HepG2 (cell line): ENCODE measurements around the gene C4B. TPM values are rescaled to one million over a fixed set of nuclear protein-coding genes. Genes with fewer than 3 reads are reported as not detected.
A peak's percentile ranks its signal among the peaks of the same experiment; 100 is the strongest.

Source experiments
- EP300 ChIP-seq, 3 experiments: sonication (generic) in 1 of 3; formaldehyde crosslinking in 1 of 3; IDR thresholded peaks; 2 replicates each; pipeline versions ENCODE4 v1.5.1 to v1.6.1; 2011 to 2020; ENCODE audit warnings: low read depth in 2 of 3, low read length in 2 of 3, borderline replicate concordance in 1 of 3, improper control_type of control experiment in 1 of 3, mild to moderate bottlenecking in 1 of 3, missing genetic modification reagents in 1 of 3, moderate library complexity in 1 of 3
- KLF12 ChIP-seq: sonication (generic); formaldehyde crosslinking; IDR thresholded peaks from 2 replicates; pipeline ENCODE4 v1.4.0; 2020; ENCODE audit warnings: missing genetic modification reagents, borderline replicate concordance
- PTBP1 ChIP-seq: fragments of 200-400 bp; formaldehyde crosslinking; IDR thresholded peaks from 2 replicates; pipeline ENCODE4 v1.6.1; 2018; ENCODE audit warnings: low read length, low read depth; ENCODE audit not compliant: poor library complexity, severe bottlenecking
- SRSF4 ChIP-seq: fragments of 200-400 bp; formaldehyde crosslinking; IDR thresholded peaks from one replicate; pipeline ENCODE4 v1.6.1; 2018; ENCODE audit warnings: mild to moderate bottlenecking, low read depth, low read length, moderate library complexity; ENCODE audit not compliant: poor library complexity, severe bottlenecking
- YY1 ChIP-seq: IDR thresholded peaks from 2 replicates; pipeline ENCODE4 v1.6.1; 2011; ENCODE audit warnings: low read length, low read depth, moderate library complexity, mild to moderate bottlenecking; ENCODE audit not compliant: insufficient read depth, insufficient replicate concordance
- ZNF674 ChIP-seq: sonication (generic); formaldehyde crosslinking; IDR thresholded peaks from 2 replicates; pipeline ENCODE4 v1.5.0; 2020; ENCODE audit warnings: low read depth, mild to moderate bottlenecking, missing genetic modification reagents
- ZSCAN31 ChIP-seq: sonication (generic); formaldehyde crosslinking; IDR thresholded peaks from 2 replicates; pipeline ENCODE4 v1.5.0; 2020; ENCODE audit warnings: low read depth, mild to moderate bottlenecking, missing genetic modification reagents
- polyA plus RNA-seq, 8 experiments: library from polyadenylated mRNA; depleted of rRNA in 3 of 8; stranded (reverse) in 7 of 8; unstranded in 1 of 8; fragments of >200 nt; fragmentation: Illumina TruSeq in 4 of 8; extraction: Trizol in 4 of 8; gene quantifications; 2 replicates each; pipeline versions ENCODE4 v1.2.1 to v1.2.3, GENCODE V29; 2011 to 2016; ENCODE audit warnings: low read depth in 4 of 8, missing spikeins in 1 of 8, mixed read lengths in 1 of 8; ENCODE audit not compliant: insufficient read depth in 1 of 8
- total RNA-seq, 5 experiments: library from RNA; depleted of rRNA; stranded (reverse); fragments of >200 nt; fragmentation: Illumina TruSeq; extraction: Trizol; gene quantifications; 2 replicates each; pipeline ENCODE4 v1.2.3, GENCODE V29; 2016; ENCODE audit warnings: low read depth in 1 of 5
- TF ChIP-seq, protein P1 (sequence below): sonication (generic); formaldehyde crosslinking; IDR thresholded peaks from one replicate; pipeline ENCODE4 v1.5.1; 2020; ENCODE audit warnings: mild to moderate bottlenecking, missing genetic modification reagents; ENCODE audit errors: not compliant biosample characterization
- TF ChIP-seq, protein P2 (sequence below): sonication (generic); formaldehyde crosslinking; IDR thresholded peaks from 2 replicates; pipeline ENCODE4 v1.5.0; 2020; ENCODE audit warnings: missing genetic modification reagents, mild to moderate bottlenecking, borderline replicate concordance
- TF ChIP-seq, protein P3 (sequence below): sonication (generic); formaldehyde crosslinking; IDR thresholded peaks from 2 replicates; pipeline ENCODE4 v1.4.0; 2020; ENCODE audit warnings: mild to moderate bottlenecking, missing genetic modification reagents

Gene C4B
- total and polyA plus RNA-seq, 2 of the 13 experiments (the other 11 are each of a cell fraction or from before 2014, with no cell fraction given) = 167 to 538 TPM

DNA sequence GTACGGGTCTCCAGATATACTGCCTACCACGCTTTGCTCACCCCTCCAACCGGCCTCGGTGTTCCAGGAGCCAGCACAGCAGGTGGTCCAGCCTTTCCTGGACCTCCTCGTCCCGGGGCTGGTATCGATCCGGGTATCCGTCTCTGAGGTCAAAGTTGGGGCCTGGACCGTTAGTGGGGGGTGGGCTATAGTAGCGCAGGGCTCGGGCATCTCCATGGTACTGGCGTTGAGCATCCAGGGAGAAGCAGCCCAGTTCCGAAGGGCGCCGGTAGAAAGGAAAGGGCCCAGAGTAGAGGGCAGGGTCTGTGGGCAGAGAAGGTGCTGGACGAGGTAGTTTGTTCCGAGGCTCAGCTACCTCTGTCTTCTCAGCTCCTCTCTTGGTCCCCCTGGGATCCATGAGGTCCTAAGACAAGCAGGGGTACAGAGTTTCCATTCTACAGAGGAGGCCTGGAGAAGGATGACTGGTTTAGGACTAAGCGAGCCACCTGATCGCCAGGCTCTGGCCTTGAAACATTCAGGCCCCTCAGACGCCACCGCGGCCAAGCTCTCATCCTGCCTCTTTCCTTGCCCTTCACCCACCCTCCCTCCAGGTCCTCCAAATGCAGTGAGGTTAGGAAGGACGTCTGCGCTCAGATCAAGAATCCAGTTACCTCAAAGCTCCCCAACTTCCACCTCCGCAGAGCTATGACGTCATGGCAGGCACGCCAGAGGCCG is 43.2 kb upstream of the C4B start (continued):
- TF ChIP-seq, protein P1, sequence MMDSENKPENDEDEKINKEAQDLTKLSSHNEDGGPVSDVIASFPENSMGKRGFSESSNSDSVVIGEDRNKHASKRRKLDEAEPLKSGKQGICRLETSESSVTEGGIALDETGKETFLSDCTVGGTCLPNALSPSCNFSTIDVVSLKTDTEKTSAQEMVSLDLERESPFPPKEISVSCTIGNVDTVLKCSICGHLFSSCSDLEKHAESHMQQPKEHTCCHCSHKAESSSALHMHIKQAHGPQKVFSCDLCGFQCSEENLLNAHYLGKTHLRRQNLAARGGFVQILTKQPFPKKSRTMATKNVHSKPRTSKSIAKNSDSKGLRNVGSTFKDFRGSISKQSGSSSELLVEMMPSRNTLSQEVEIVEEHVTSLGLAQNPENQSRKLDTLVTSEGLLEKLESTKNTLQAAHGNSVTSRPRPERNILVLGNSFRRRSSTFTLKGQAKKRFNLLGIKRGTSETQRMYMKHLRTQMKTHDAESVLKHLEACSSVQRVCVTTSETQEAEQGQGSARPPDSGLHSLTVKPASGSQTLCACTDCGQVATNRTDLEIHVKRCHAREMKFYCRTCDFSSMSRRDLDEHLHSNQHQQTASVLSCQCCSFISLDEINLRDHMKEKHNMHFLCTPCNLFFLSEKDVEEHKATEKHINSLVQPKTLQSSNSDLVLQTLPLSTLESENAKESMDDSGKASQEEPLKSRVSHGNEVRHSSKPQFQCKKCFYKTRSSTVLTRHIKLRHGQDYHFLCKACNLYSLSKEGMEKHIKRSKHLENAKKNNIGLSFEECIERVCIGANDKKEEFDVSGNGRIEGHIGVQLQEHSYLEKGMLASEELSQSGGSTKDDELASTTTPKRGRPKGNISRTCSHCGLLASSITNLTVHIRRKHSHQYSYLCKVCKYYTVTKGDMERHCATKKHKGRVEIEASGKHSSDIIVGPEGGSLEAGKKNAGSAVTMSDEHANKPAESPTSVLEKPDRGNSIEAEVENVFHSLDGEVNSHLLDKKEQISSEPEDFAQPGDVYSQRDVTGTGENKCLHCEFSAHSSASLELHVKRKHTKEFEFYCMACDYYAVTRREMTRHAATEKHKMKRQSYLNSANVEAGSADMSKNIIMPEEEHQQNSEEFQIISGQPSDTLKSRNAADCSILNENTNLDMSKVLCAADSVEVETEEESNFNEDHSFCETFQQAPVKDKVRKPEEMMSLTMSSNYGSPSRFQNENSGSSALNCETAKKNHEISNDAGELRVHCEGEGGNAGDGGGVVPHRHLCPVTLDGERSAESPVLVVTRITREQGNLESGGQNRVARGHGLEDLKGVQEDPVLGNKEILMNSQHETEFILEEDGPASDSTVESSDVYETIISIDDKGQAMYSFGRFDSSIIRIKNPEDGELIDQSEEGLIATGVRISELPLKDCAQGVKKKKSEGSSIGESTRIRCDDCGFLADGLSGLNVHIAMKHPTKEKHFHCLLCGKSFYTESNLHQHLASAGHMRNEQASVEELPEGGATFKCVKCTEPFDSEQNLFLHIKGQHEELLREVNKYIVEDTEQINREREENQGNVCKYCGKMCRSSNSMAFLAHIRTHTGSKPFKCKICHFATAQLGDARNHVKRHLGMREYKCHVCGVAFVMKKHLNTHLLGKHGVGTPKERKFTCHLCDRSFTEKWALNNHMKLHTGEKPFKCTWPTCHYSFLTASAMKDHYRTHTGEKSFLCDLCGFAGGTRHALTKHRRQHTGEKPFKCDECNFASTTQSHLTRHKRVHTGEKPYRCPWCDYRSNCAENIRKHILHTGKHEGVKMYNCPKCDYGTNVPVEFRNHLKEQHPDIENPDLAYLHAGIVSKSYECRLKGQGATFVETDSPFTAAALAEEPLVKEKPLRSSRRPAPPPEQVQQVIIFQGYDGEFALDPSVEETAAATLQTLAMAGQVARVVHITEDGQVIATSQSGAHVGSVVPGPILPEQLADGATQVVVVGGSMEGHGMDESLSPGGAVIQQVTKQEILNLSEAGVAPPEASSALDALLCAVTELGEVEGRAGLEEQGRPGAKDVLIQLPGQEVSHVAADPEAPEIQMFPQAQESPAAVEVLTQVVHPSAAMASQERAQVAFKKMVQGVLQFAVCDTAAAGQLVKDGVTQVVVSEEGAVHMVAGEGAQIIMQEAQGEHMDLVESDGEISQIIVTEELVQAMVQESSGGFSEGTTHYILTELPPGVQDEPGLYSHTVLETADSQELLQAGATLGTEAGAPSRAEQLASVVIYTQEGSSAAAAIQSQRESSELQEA (CRISPR knock-in tag) = no peak
- TF ChIP-seq KLF12 (CRISPR knock-in tag) (0 out of 2 replicates have a peak, but pooled peaks have one; percentile 72), ZSCAN31 (peak; percentile 61; the same call in 1 of the 2 replicates), SRSF4 (no peak), YY1 (no peak), ZNF674 (CRISPR knock-in tag) (0 out of 2 replicates have a peak, but pooled peaks have one; percentile 26), PTBP1 (peak; percentile 95), EP300 (IDR thresholded peaks at IDR 0.05; ENCODE audit: low read depth in 2 of 2, low read length in 2 of 2) (no peak), EP300 (CRISPR knock-in tag; IDR thresholded peaks at IDR 0.05; ENCODE audit: borderline replicate concordance) (0 out of 2 replicates have a peak, but pooled peaks have one; percentile 9)
- TF ChIP-seq, protein P2, sequence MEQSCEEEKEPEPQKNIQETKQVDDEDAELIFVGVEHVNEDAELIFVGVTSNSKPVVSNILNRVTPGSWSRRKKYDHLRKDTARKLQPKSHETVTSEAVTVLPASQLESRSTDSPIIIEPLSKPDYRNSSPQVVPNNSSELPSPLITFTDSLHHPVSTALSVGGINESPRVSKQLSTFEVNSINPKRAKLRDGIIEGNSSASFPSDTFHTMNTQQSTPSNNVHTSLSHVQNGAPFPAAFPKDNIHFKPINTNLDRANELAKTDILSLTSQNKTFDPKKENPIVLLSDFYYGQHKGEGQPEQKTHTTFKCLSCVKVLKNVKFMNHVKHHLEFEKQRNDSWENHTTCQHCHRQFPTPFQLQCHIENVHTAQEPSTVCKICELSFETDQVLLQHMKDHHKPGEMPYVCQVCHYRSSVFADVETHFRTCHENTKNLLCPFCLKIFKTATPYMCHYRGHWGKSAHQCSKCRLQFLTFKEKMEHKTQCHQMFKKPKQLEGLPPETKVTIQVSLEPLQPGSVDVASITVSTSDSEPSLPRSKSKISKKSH = 0 out of 2 replicates have a peak, but pooled peaks have one; percentile 1
- TF ChIP-seq, protein P3, sequence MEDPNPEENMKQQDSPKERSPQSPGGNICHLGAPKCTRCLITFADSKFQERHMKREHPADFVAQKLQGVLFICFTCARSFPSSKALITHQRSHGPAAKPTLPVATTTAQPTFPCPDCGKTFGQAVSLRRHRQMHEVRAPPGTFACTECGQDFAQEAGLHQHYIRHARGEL (CRISPR knock-in tag) = peak; percentile 16; the same call in 1 of the 2 replicates
